Stimulated activated CD8-positive, alpha-beta memory T cell treated with anti-CD3 and anti-CD28 coated beads, Interleukin-15, amount 100 ng/mL, for 24 hours (primary cell): ENCODE data around the gene CSTF1.

Source experiments
- DNase-seq: peaks from one replicate; pipeline ENCODE4 v3.0.0-alpha.2; 2020; ENCODE audit warnings: low read depth

CSTF1 gene

GRCh38 chr20:56429502-56429901 is 37.1 kb downstream of the CSTF1 start:
- DNase-seq = no peak

- DNase-seq = no peak
Measured at GRCh38 chr20:56429941-56430340, 37.5 kb downstream of the CSTF1 start.

DNA sequence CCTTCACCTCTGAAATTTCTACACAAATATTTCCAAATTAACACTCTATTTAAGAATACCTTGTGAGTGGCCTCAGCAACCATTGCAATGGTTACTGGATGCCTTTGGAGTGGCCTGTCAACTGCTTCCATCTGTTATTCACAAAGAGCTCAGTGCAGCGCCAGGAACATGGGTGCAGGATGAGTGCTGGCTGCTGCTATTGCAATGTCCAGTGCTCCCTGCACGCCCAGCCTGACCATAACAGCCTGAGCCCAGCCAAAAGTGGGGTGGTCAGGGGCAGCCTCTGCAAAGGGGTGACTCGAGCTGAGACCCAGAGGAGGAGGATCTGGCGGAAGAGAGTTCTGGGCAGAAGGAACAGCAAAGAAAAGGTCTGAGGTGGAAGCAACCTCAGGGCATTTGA is 38.0 kb downstream of the CSTF1 start:
- DNase-seq = no peak

DNA sequence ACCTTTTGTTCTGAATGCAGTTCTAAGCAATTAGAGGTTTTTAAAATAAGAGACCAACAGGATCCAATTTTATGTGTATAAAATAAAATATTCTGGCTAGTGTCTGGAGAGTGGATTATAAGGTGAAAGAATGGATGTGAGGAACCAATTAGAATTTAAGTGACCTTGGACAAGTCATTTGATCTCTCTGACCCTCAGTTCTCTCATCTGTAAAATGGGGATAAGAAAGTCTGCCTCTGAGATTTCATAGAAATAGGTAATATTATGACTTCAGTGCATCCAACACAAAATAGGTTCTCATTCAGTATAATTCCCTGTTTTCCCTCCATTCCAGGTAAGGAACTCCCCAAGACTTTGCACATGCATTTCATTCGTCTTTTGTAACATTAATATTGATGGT is 38.5 kb downstream of the CSTF1 start:
- no peak for DNase-seq

- no peak for DNase-seq
Measured at GRCh38 chr20:56431471-56431870, 39.0 kb downstream of the CSTF1 start.

- no peak for DNase-seq
Measured at GRCh38 chr20:56433221-56433879, 40.9 kb downstream of the CSTF1 start.

GRCh38 chr20:56433880-56434255 is 41.4 kb downstream of the CSTF1 start:
- no peak for DNase-seq

DNA sequence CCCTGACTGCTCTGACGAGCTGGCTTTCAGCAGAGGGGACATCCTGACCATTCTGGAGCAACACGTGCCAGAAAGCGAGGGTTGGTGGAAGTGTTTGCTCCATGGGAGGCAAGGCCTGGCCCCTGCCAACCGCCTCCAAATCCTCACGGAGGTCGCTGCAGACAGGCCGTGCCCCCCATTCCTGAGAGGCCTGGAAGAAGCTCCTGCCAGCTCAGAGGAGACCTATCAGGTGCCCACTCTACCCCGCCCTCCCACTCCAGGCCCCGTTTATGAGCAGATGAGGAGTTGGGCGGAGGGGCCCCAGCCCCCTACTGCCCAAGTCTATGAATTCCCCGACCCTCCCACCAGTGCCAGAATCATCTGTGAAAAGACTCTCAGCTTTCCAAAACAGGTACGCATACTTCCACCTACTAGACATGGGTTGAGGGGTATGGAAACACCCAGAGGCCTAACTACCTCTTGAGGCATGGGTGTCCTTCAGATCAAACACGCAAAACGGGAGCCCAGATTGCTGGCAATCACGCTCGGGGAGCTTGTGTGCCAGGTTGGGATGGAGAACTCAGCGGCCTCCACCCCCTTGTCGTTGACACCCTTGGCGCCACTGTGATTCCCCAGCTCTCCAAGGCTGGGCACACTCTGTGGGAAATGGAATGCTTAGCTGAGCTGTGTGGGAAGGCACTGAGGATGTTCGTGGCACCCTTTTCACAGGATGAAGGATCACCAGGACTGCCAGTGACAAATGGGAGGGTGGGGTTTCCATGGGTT is 44.9 kb downstream of the CSTF1 start:
- no peak for DNase-seq

GRCh38 chr20:56438284-56438683 is 45.8 kb downstream of the CSTF1 start:
- no peak for DNase-seq

GRCh38 chr20:56439771-56440291 is 47.4 kb downstream of the CSTF1 start:
- no peak for DNase-seq

GRCh38 chr20:56440346-56441007 is 48.0 kb downstream of the CSTF1 start:
- no peak for DNase-seq

GRCh38 chr20:56442389-56443365 is 50.2 kb downstream of the CSTF1 start:
- DNase-seq = no peak

- no peak for DNase-seq
Measured at GRCh38 chr20:56443654-56444540, 51.5 kb downstream of the CSTF1 start.

- no peak for DNase-seq
Measured at GRCh38 chr20:56445130-56445529, 52.7 kb downstream of the CSTF1 start.

DNA sequence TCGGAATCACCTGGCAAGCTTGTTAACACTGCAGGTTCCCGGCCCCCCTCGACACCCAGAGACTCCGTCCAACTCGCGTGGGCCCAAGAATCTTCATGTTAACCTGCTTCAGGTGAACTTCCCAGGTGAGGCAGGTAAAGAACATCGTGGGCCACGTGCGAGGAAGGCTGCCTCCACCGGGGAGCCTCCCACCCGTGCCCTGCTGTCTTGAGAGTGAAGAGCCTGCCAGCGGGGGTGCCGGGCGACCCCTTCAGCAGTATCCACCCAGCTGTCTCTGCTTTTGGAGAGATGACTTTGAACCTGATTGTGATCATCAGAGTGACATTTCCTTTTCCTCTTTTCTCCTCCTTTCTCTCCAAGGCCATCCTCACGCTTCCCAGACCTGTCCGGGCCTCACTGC is 53.1 kb downstream of the CSTF1 start:
- no peak for DNase-seq

GRCh38 chr20:56447227-56447626 is 54.8 kb downstream of the CSTF1 start:
- no peak for DNase-seq

GRCh38 chr20:56449459-56449858 is 57.0 kb downstream of the CSTF1 start:
- DNase-seq = no peak

- no peak for DNase-seq
Measured at GRCh38 chr20:56451056-56451765, 58.8 kb downstream of the CSTF1 start.

DNA sequence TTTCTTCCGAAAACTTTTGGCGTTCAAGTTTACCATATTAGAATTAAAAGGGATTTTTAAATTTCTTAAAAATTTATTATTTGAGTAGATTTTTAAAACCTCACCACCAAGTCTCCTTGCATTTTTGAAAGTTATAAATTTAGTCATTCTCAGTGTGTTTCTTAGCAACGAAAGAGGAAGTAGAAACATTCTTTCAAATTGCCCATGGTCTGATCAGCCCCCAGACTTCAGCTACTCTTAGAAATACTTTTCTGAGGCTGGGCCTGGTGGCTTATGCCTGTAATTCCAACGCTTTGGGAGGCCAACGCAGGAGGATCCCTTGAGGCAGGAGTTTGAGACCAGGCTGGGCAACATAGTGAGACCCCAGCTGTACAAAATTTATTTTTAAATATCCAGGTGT is 60.9 kb downstream of the CSTF1 start:
- DNase-seq = no peak

- DNase-seq = no peak
Measured at GRCh38 chr20:56454754-56455153, 62.3 kb downstream of the CSTF1 start.
